HG03460 (cell line): ENCODE measurements around the gene MCM5.

ENCODE experiments used
- ATAC-seq: cut with Tn5 transposase; IDR thresholded peaks from one replicate; pipeline ENCODE4 v1.9.1; 2021; ENCODE audit not compliant: unreplicated experiment

MCM5 gene

GRCh38 chr22:35400501-35400790 is 506 bp downstream of the MCM5 start:
- ATAC-seq, result no peak

GRCh38 chr22:35401863-35402262 is 1.9 kb downstream of the MCM5 start:
- no peak for ATAC-seq

- no peak for ATAC-seq
These were observed 3.4 kb downstream of the MCM5 start for GRCh38 chr22:35403356-35403755.

- ATAC-seq, result no peak
These were observed 4.2 kb downstream of the MCM5 start for GRCh38 chr22:35404176-35404575.

- ATAC-seq, result no peak
These were observed 6.5 kb downstream of the MCM5 start for GRCh38 chr22:35406443-35406842.

GRCh38 chr22:35407362-35407761 is 7.4 kb downstream of the MCM5 start:
- ATAC-seq, result no peak

- peak; percentile 82 for ATAC-seq
These were observed 10.1 kb downstream of the MCM5 start for GRCh38 chr22:35409783-35410662.

GRCh38 chr22:35410663-35411034 is 10.7 kb downstream of the MCM5 start:
- no peak for ATAC-seq

GRCh38 chr22:35411102-35411501 is 11.2 kb downstream of the MCM5 start:
- ATAC-seq, result no peak

GRCh38 chr22:35413624-35414023 is 13.7 kb downstream of the MCM5 start:
- no peak for ATAC-seq

- ATAC-seq, result no peak
These were observed 17.7 kb downstream of the MCM5 start for GRCh38 chr22:35417606-35418005.

- no peak for ATAC-seq
These were observed 18.1 kb downstream of the MCM5 start for GRCh38 chr22:35418088-35418487.

GRCh38 chr22:35418731-35419130 is 18.8 kb downstream of the MCM5 start:
- ATAC-seq, result no peak

- ATAC-seq, result no peak
These were observed 19.8 kb downstream of the MCM5 start for GRCh38 chr22:35419756-35420155.

- no peak for ATAC-seq
These were observed 21.2 kb downstream of the MCM5 start for GRCh38 chr22:35421121-35421520.

- ATAC-seq, result no peak
These were observed 22.2 kb downstream of the MCM5 start for GRCh38 chr22:35422145-35422544.

GRCh38 chr22:35422936-35423335 is 23.0 kb downstream of the MCM5 start:
- no peak for ATAC-seq

- no peak for ATAC-seq
These were observed 24.1 kb downstream of the MCM5 start for GRCh38 chr22:35424081-35424480.

- no peak for ATAC-seq
These were observed 24.8 kb downstream of the MCM5 start for GRCh38 chr22:35424761-35425160.

GRCh38 chr22:35425546-35425945 is 25.6 kb downstream of the MCM5 start:
- no peak for ATAC-seq

- no peak for ATAC-seq
These were observed 26.2 kb downstream of the MCM5 start for GRCh38 chr22:35425971-35426800.

- ATAC-seq, result no peak
These were observed 26.8 kb downstream of the MCM5 start for GRCh38 chr22:35426801-35427140.
